EH (cell line): Measurements from ENCODE around the gene LSM5.
"Not testable (repeated sequence)": the region's sequence is repeated elsewhere in the genome, so short reads cannot be mapped to it uniquely, and the experiment has no call there.

Source experiments
- DNase-seq: peaks from one replicate; pipeline ENCODE4 v3.0.0-alpha.2; 2015; ENCODE audit warnings: low read depth

The LSM5 gene

DNA sequence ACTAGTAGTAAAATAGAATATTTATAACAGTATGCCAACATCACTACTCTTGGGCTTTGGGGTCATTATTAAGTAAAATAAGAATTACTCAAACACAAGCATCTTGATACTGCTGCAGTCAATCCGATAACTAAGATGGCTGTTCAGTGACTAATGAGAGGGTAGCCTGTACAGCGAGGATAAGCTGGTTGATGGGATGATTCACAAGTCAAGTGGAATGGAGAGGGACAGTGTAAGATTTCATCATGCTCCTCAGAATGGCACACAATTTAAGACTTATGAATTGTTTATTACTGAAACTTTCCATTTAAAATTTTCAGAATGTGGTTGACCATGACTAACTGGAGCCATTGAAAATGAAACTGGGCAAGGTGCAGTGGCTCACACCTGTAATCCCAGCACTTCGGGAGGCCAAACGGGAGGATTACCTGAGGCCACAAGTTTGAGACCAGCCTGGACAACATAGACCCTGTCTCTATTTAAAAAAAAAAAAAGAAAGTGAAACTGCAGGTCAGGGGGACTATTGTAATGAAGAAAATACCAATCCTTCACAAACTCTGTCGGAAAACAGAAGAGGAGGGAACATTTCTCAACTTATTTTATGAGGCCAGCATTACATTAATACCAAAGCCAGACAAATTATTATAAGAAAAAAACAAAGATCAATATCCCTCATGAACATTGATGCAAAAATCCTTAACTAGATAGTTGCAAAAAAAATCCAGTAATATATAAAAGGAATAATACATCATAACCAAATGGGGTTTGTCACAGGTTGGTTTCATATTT, 16.3 kb upstream of the LSM5 start:
- DNase-seq, result peak; percentile 93

DNA sequence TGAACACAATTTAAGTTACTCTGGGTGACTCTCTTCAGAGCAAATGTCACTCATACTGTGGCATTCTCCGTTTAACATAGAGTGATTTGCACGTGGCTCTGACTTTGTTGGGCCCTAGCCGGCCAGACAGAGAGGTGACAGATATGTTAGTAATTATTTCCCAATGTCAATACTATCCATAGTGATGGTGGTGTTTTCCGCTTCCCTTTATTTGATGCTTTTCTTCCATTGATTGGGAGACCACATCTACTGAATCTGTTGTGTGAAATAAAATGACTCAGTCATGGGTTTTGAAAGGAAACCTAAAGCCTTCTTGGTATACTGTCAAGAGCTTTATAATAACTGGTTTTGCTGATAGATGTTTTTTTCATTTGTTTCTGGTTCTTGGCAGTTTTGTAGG, 12.5 kb upstream of the LSM5 start:
- no peak for DNase-seq

DNA sequence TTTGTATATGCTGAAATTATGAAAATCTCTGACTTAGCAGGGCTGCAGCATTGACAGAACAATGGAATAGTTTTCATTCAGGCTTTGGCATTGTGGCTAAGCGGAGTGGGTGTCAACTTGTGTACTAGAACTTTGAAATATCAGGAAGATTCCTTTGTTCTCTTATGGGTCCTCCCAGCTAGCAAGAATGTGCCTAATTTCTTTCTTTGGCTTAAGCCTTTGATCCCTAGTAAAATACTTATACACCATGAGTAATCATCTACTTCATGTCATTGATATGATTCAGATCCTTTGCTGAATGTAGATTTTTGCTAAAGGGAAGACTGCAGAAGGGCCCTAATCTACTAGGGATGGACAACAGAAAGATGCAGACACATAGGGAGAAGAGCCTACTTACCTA, 11.3 kb upstream of the LSM5 start:
- peak; percentile 70 for DNase-seq

GRCh38 chr7:32500922-32501341, 10.8 kb upstream of the LSM5 start:
- peak; percentile 75 for DNase-seq

- DNase-seq, result not testable (repeated sequence)
Observed at GRCh38 chr7:32500216-32500615, 10.0 kb upstream of the LSM5 start.

GRCh38 chr7:32499755-32500154, 9.6 kb upstream of the LSM5 start:
- DNase-seq, result not testable (repeated sequence)

DNA sequence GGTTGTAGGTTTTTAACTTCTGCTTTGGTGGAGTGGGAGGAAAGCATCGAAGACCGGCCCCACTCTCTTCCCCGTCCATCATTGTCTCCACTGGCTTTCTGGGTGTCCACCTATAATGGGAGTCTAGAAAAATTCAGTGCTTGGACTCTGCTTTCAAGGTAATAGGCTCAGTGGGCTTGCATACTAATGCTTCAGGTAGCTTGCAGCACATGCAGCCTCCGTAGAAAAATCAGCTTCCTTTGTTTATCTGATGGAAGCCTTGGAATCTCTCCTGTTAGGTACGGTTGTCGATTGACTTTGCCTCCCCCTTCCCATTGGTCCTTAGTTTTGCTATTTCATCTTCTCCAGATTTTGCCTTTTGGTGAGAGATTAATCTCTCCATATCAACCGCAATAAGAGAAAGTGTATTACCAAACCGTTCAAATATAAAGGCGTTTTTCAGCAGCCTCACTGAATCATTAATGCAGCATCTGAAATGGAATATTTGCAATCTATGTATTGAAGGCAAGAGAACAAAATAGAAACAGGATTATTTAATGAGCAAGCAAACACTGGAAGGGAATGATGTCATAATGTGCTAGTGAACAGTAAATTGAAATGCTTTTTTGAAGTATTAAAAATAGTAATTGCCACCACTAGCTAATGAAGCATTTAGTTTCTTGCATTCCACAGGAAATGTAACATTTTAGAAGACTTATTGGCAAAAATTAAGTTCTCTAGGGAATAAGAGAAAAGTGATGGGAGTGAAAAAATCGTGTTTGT, 6.1 kb upstream of the LSM5 start:
- DNase-seq, result no peak

- DNase-seq, result peak; percentile 97
Observed at GRCh38 chr7:32495298-32496051, 5.3 kb upstream of the LSM5 start, which contains the start of gene AVL9. Gene AVL9 (plus strand): TSS chr7:32495489. CDS start chr7:32495710, 221 bp downstream.

GRCh38 chr7:32494946-32495297, 4.7 kb upstream of the LSM5 start:
- no peak for DNase-seq

- no peak for DNase-seq
Observed at GRCh38 chr7:32489788-32490126, 423 bp downstream of the LSM5 start.

GRCh38 chr7:32481921-32482320, 8.3 kb downstream of the LSM5 start:
- DNase-seq, result no peak

GRCh38 chr7:32481176-32481575, 9.0 kb downstream of the LSM5 start:
- DNase-seq, result no peak

- peak; percentile 68 for DNase-seq
Observed at GRCh38 chr7:32479574-32480200, 10.5 kb downstream of the LSM5 start.

DNA sequence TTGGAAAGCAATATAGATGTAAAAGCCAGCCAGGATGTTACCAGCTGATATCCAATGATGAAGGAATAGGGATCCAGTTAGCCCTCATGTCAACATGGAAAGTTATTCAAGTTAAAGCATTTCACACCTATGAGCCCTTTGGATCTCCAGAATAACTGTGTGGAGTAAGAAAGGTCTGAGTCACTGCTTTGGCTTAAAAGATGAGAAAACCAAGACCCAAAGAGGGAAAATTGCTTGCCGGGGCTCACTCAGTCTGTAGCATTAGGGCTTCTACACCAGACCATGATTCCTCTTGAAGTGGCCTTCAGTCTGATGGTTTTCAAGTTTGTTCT, 12.6 kb downstream of the LSM5 start:
- peak; percentile 45 for DNase-seq

- peak; percentile 54 for DNase-seq
Observed at GRCh38 chr7:32476816-32477648, 13.1 kb downstream of the LSM5 start.

- no peak for DNase-seq
Observed at GRCh38 chr7:32474008-32474407, 16.2 kb downstream of the LSM5 start.

DNA sequence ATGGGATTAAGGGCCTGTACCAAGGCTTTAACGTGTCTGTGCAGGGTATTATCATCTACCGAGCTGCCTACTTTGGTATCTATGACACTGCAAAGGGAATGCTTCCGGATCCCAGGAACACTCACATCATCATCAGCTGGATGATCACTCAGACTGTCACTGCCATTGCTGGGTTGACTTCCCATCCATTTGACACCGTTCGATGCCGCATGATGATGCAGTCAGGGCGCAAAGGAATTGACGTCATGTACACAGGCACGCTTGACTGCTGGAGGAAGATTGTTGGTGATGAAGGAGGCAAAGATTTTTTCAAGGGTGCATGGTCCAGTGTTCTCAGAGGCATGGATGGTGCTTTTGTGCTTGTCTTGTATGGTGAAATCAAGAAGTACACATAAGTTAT, 18.2 kb downstream of the LSM5 start:
- DNase-seq, result no peak

DNA sequence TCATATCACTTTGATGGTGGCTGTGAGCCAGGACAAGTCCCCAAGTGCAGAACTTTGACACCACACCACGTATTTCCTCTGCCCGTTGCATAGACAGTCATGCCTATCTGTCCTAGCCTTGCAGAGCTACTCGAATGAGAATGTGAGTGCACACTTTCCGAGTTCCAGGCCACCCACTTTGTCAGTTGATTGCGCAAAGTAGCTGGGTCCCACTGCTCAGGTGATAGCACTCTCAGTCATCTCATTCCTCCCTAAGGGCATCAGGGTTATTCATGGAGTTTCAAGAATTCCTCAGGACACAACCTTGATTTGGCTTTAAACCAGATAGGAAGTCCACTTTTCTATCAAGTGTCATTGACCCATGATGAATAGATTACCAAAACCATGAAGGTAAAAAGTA, 19.3 kb downstream of the LSM5 start:
- DNase-seq, result no peak

DNA sequence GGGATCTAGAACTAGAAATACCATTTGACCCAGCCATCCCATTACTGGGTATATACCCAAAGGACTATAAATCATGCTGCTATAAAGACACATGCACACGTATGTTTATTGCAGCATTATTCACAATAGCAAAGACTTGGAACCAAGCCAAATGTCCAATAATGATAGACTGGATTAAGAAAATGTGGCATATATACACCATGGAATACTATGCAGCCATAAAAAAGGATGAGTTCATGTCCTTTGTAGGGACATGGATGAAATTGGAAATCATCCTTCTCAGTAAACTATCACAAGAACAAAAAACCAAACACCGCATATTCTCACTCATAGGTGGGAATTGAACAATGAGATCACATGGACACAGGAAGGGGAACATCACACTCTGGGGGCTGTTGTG, 20.2 kb downstream of the LSM5 start:
- not testable (repeated sequence) for DNase-seq

DNA sequence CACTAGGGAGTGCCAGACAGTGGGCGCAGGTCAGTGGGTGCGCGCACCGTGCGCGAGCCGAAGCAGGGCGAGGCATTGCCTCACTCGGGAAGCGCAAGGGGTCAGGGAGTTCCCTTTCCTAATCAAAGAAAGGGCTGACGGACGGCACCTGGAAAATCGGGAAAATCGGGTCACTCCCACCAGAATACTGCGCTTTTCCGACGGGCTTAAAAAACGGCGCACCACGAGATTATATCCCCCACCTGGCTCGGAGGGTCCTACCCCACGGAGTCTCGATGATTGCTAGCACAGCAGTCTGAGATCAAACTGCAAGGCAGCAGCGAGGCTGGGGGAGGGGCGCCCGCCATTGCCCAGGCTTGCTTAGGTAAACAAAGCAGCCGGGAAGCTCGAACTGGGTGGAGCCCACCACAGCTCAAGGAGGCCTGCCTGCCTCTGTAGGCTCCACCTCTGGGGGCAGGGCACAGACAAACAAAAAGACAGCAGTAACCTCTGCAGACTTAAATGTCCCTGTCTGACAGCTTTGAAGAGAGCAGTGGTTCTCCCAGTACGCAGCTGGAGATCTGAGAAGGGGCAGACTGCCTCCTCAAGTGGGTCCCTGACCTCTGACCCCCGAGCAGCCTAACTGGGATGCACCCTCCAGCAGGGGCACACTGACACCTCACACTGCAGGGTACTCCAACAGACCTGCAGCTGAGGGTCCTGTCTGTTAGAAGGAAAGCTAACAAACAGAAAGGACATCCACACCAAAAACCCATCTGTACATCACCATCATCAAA, 25.4 kb downstream of the LSM5 start:
- DNase-seq, result not testable (repeated sequence)

- DNase-seq, result no peak
Observed at GRCh38 chr7:32462977-32463376, 27.2 kb downstream of the LSM5 start.
